Adrenal gland (tissue), 12 donors: ENCODE measurements around the gene CST4. TPM values are rescaled to one million over a fixed set of nuclear protein-coding genes. Genes with fewer than 3 reads are reported as not detected.
"Not testable (repeated sequence)": the region's sequence is repeated elsewhere in the genome, so short reads cannot be mapped to it uniquely, and the experiment has no call there.

Experiments used
- DNase-seq, 7 donors: peaks; one replicate each; pipeline ENCODE4 v3.0.0-alpha.2; 2019 to 2020
- H3K27ac ChIP-seq, 5 donors: fragments of 200-600 bp; sonication (generic) in 4 of 5; 1 replicate in 3 of 5; 2 replicates in 2 of 5; pipeline versions ENCODE4 v1.5.1 to v1.8.0; 2016 to 2020; ENCODE audit warnings: mild to moderate bottlenecking in 1 of 5
- H3K27me3 ChIP-seq: fragments of 200-600 bp; 2 replicates; pipeline ENCODE4 v1.8.0; 2021
- H3K36me3 ChIP-seq, 2 donors: fragments of 200-600 bp; replicated peaks in 1 of 2; 1 replicate in 1 of 2; 2 replicates in 1 of 2; pipeline versions ENCODE4 v1.5.1 to v1.8.0; 2018 to 2022
- H3K4me1 ChIP-seq, 2 donors: fragments of 200-600 bp; replicated peaks in 1 of 2; 1 replicate in 1 of 2; 2 replicates in 1 of 2; pipeline versions ENCODE4 v1.5.1 to v1.8.0; 2018 to 2021
- H3K4me3 ChIP-seq, 4 donors: fragments of 200-600 bp; sonication (generic) in 3 of 4; one replicate each; pipeline ENCODE4 v1.5.1; 2016 to 2018
- H3K9me3 ChIP-seq, 3 donors: fragments of 200-600 bp; sonication (generic) in 1 of 3; replicated peaks in 1 of 3; 1 replicate in 2 of 3; 2 replicates in 1 of 3; pipeline versions ENCODE4 v1.5.1 to v1.8.0; 2016 to 2021
- CTCF ChIP-seq, 6 experiments: fragments of 450-650 bp in 4 of 6; fragments of 200-600 bp in 2 of 6; sonication (generic) in 1 of 6; IDR thresholded peaks; 1 replicate in 5 of 6; 2 replicates in 1 of 6; pipeline versions ENCODE4 v1.5.1 to v1.8.0; 2016 to 2021; ENCODE audit warnings: antibody characterized with exemption in 6 of 6, mild to moderate bottlenecking in 2 of 6, moderate library complexity in 1 of 6
- POLR2A ChIP-seq, 2 donors: fragments of 450-650 bp; IDR thresholded peaks; one replicate each; pipeline ENCODE4 v1.6.1; 2017; ENCODE audit warnings: antibody characterized with exemption in 2 of 2, mild to moderate bottlenecking in 2 of 2, moderate library complexity in 1 of 2
- WGBS, 4 donors: extraction: QIAGEN DNeasy Blood & Tissue Kit in 2 of 4; methylation state at CpG; one replicate each; pipeline versions ENCODE4 v1.1.5 to v1.1.7; 2013 to 2017; 5-methylcytosine and 5-hydroxymethylcytosine counted together
- intact Hi-C, 2 donors: fragments of 100-400 bp; cut with DNase I; formaldehyde crosslinking; loops; one replicate each; pipeline versions ENCODE4 v1.14.1 to v1.15.0; 2022 to 2023
- polyA plus RNA-seq, 3 donors: library from polyadenylated mRNA; stranded (reverse); fragments of 200-250 nt in 2 of 3; fragments of 350-450 nt in 1 of 3; fragmentation: Illumina TruSeq in 1 of 3; extraction: RNeasy Lipid Tissue Mini Kit (QIAGEN cat#74804) in 1 of 3; gene quantifications; one replicate each; pipeline ENCODE4 v1.2.3, GENCODE V29; 2013 to 2014
- total RNA-seq, 9 donors: library from RNA; depleted of rRNA in 4 of 9; stranded (reverse); fragments of >200 nt in 4 of 9; fragments of 120-200 nt in 1 of 9; fragmentation: NEBNext Ultra II Directional in 1 of 9; extraction: Animal tissue kit (Norgen Biotek cat#: 25700) in 1 of 9; gene quantifications; one replicate each; pipeline versions ENCODE4 v1.1.0 to v1.2.4, GENCODE V29; 2013 to 2023
- donor health status: healthy with polysubstance abuse.
- donor health status: Bipolar disorder and iron deficiency.
- donor health status: DM: yes; HTN: yes; CAD: no.
- donor health status: DM: no; HTN: no; CAD: no.
- donor health status: DM: no; HTN: no; CAD: no.
- donor health status: DM: yes; HTN: yes; CAD: no.

CST4 gene
- total and polyA plus RNA-seq, 12 donors = not detected

GRCh38 chr20:23661002-23661429 is 27.8 kb downstream of the CST4 start:
- intact Hi-C loops = no loop called here

GRCh38 chr20:23659989-23660837 is 28.6 kb downstream of the CST4 start:
- Histone ChIP-seq H3K27me3 (no peaks in the 10 kb centered on the region), H3K4me3 (no peak overlapping the region), H3K27ac (no peak overlapping the region), H3K4me1 (no peaks in the 10 kb centered on the region), H3K36me3 (no peaks in the 10 kb centered on the region), H3K9me3 (no peaks in the 10 kb centered on the region)
- intact Hi-C loops = no loop called here
- no peak for DNase-seq
- WGBS, 4 donors = 57 to 75% (median 67%) methylated on average over 8 of the region's 8 CpGs
- TF ChIP-seq POLR2A (IDR thresholded peaks at IDR 0.05) (no peak), CTCF (IDR thresholded peaks at IDR 0.05) (no peak)

More at GRCh38 chr20:23661002-23661429, 27.8 kb downstream of the CST4 start:
- Histone ChIP-seq H3K9me3 (no peaks in the 10 kb centered on the region), H3K4me3 (no peak overlapping the region), H3K27ac (no peak overlapping the region), H3K4me1 (no peaks in the 10 kb centered on the region), H3K36me3 (no peaks in the 10 kb centered on the region), H3K27me3 (no peaks in the 10 kb centered on the region)
- WGBS, 4 donors = 85 to 96% (median 93%) methylated on average over 6 of the region's 6 CpGs
- no peak for DNase-seq
- TF ChIP-seq CTCF (IDR thresholded peaks at IDR 0.05) (no peak), POLR2A (IDR thresholded peaks at IDR 0.05) (no peak)

- intact Hi-C loops = not testable (repeated sequence)
Measured at GRCh38 chr20:23659610-23659988, 29.2 kb downstream of the CST4 start.

GRCh38 chr20:23658989-23659609 is 29.7 kb downstream of the CST4 start:
- Histone ChIP-seq H3K36me3 (no peaks in the 10 kb centered on the region), H3K4me1 (no peaks in the 10 kb centered on the region), H3K4me3 (no peak overlapping the region), H3K27ac (no peak overlapping the region), H3K9me3 (no peaks in the 10 kb centered on the region), H3K27me3 (no peaks in the 10 kb centered on the region)
- DNase-seq = no peak
- intact Hi-C loops = no loop called here
- no peak for TF ChIP-seq CTCF (IDR thresholded peaks at IDR 0.05)
- WGBS, 4 donors = 91 to 96% (median 93%) methylated on average over 8 of the region's 8 CpGs

More at GRCh38 chr20:23659610-23659988, 29.2 kb downstream of the CST4 start:
- H3K9me3 ChIP-seq, H3K4me1 ChIP-seq, H3K27me3 ChIP-seq, H3K27ac ChIP-seq, H3K36me3 ChIP-seq, H3K4me3 ChIP-seq, DNase-seq: not testable (repeated sequence)
- 75 to 95% (median 90%) methylated on average over 2 of the region's 2 CpGs for WGBS, 4 donors
